CD4-positive, alpha-beta T cell treated with Interferon alpha-2 for 1 hour (primary cell): ENCODE measurements around the gene NUDT3.

Experiments used
- DNase-seq, 2 donors: peaks; one replicate each; pipeline ENCODE4 v3.0.0-alpha.2; 2020 to 2022

NUDT3 gene

DNA sequence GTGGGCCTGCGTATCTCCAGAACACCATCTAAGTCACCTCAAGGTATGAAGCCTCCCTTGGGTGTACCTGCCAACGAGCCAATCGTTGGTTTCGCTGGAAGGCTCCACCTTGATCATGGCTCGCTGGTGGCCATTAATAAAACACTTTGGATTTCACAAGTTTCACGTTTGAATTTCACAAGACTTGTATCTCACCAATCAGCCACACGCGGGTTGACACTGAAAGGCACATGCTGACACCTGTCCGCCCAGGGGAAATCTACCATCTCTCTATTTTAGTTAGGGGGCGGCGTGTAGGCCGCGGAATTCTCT, 156.4 kb downstream of the NUDT3 start:
- DNase-seq = peak; percentile 66 to 79

DNA sequence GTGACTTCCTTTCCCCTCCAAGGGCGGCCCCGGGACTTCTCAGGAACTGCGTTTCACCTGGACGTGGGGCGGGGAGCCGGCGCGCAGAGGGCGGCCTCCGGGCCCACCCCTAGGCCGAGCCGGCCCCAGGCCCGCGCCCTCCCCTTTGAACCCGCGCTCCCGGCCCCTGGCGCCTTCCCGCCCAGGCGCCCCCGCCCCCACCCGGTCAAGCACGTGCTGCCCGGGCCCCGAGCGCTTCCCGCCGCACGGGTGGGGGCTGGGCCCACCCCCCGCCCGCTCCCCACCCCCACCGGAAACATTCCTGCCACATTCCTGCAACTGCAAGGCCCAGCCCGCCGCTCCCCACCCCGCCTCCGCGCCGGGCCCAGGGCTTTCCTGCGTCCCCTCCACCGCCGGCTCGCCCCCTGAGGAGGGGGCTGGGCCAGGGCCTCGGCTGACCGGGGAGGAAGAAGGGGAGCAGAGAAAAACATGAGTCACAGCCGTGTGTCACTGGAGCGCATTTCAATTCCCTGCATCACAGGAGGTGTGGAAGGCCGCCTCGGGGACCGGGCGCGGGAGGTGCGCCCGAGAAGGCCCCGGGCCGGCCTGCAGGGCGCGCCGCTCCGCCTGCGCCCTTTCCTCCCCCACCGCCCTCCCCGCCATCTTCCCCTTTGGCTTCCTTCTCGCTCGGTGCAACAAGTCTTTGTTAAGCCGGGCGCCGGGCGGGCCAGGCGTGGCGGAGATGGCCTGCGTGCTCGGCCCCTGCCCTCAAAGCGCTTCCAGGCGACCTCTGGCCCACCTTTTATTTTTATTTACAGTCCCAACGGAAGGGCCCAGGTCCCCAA, 156.9 kb downstream of the NUDT3 start:
- peak; percentile 69 to 73 for DNase-seq

DNA sequence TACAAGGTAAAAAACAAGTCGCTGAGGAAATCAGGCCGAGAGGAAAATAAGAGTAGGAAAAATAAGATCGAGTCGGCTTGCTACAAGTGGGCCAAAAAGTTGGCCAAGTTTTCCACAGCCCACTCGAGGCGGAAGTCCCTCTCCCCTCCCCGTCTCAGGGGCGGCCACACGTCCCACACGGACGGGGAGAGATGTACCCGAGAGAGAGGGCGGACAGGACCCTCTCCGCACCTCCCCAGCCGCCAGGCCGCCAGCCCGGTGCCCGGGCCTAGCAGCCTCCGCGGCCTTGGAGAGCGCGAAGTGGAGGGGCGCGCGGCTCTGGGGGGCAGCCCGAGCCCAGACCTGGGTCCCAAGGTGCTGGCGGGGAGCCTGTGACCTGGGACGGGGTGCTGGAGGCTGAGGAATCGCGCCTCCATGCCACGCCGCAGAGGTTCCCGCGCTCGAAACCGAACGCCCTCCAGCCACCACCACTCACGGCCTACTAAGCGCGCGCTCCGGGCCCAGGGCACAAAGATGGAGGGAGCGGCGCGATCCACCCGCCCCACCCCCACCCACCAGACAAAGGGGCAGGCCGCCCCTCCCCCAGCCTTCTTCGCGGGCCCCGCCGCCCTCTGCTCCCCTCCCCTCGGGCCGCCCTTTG, 157.7 kb downstream of the NUDT3 start:
- DNase-seq = no peak

DNA sequence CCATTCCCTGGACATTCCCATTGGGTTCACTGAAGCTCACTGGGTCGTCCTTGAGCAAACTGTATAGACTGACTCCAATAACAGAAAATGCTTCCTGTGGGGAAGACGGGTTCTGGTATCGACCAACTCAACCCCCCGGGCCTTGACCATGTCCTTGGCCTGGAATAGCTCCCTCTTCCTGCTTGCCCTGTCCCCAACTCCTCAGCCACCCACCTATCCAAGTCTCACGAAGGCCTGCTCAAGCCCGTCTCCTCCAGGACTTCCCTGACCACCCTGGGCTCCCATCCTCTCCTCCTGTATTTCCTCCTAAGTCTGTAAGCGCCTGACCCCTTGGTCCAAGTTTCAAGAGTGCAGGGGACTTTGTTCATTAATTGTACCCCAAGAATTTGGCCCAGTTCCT, 158.6 kb downstream of the NUDT3 start:
- no peak for DNase-seq

DNA sequence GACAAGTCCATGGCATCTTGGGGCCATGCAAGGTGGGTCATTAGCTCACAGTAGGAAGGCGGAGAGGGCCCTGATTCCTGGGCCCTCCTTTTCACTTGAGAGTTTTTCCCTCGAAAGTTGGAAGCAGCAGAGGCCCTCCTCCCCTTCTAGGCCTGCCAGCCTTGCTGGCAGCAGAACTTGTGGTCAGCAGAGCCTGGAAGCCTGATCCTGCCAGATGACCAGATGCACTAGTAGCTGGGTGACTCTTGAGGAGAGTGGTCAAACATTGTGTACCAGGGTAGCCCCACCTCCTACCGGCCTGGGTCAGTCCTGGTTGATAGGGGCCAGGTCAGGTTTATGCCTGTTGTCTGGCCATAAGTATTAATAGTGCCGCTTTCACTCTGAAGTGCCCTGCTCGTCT, 159.6 kb downstream of the NUDT3 start:
- no peak for DNase-seq

DNA sequence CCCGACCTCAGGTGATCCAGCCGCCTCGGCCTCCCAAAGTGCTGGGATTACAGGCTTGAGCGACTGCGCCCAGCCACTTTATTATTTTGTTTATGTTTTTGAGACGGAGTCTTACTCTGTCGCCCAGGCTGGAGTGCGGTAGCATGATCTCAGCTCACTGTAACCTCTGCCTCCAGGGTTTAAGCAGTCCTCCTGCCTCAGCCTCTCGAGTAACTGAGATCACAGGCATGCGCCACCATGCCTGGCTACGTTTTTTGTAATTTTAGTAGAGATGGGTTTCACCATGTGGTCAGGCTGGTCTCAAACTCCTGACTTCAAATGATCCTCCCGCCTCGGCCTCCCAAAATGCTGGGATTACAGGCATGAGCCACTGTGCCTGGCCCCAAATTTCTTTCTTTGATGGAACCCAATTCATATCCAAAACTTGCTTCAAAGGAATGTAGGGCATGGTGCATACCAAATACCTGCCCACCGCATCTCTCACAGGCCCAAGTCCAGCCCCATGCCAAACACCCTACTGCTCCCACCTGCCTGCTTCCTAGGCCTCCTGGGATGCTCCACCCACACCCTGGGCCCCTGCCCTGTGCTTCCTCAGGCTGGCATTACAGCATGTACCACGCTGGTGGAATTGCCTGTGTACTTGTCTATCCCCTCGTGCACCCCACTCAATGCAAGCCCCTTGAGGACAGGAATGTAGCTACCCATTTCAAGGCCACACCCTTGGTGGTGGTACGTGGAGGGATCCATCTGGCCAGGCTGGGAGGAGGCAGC, 160.7 kb downstream of the NUDT3 start:
- DNase-seq = no peak

DNA sequence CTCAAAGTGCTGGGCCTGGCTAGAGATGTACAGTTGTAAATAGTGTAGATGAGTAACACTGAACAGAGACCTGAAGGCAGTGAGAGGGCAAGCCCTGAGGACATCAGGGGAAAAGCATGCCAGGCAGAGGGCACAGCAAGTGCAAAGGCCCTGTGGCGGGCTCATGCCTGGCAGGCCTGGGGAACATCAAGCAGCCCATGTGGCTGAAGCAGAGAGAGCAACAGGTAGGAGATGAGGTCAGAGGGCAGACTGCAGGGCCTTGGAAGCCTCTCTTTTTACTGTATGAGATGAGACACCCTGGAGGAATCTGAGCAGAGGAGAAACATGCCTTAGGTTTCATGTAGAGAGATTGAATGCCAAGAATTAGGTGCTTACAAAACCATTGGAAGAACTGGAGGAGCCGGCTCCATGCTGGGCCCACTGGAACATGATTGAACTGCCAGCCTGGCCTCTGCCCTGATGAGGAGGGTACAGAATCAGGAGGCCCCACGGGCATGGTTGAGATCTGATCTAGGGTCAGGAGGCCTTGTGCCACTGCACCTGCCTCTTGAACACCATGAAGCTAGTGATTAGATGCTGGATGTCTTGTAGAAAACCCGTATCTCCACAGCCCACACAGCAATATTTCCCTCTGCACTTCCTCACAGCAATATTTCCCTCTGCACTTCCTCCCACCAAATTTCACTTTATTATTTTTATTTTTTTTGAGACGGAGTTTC, 161.7 kb downstream of the NUDT3 start:
- no peak for DNase-seq

DNA sequence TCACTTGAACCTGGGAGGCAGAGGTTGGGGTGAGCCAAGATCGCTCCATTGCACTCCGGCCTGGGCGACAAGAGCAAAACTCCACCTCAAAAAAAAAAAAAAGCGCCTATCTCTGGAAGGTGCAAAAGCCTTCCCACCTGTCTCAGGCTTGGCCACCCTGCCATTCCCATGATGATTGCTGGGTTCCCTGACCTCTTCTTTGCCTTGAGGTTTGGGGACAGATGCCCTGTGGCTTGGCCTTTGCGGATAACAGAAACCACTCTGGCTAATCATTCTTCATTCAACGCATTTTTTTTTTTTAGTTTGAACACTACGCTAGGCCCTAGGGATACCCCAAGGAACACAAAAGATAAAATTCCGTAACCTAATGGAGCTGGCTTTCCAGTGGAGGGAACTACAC, 162.6 kb downstream of the NUDT3 start:
- no peak for DNase-seq
